Brain microvascular endothelial cell (primary cell): ENCODE data around the gene PCK2.
A peak's percentile ranks its signal among the peaks of the same experiment; 100 is the strongest.

ENCODE experiments used
- DNase-seq: peaks from one replicate; pipeline ENCODE4 v3.0.0-alpha.2; 2020
- H3K27ac ChIP-seq: fragments of 250-450 bp; sonication (Bioruptor Pico); 2 replicates; pipeline ENCODE4 v1.5.1; 2020; ENCODE audit warnings: mild to moderate bottlenecking, moderate library complexity
- H3K27me3 ChIP-seq: fragments of 250-450 bp; sonication (Bioruptor Pico); replicated peaks from 2 replicates; pipeline ENCODE4 v1.5.1; 2020; ENCODE audit warnings: mild to moderate bottlenecking
- H3K36me3 ChIP-seq: fragments of 250-450 bp; sonication (Bioruptor Pico); replicated peaks from 2 replicates; pipeline ENCODE4 v1.5.1; 2020; ENCODE audit warnings: mild to moderate bottlenecking
- H3K4me3 ChIP-seq: 2 replicates; pipeline ENCODE4 v1.5.1; 2011; ENCODE audit warnings: low read depth, mild to moderate bottlenecking, control low read depth, low read length, moderate library complexity
- in situ Hi-C: cut with HindIII; loops from 2 replicates; pipeline ENCODE4 v1.10.0; 2017; ENCODE audit warnings: low sequenced_read_pairs, low pct_ligation_motif_present
- TF ChIP-seq, protein P1 (sequence below): IDR thresholded peaks from 2 replicates; pipeline ENCODE4 v1.5.1; 2011; ENCODE audit warnings: low read depth, mild to moderate bottlenecking, moderate library complexity, low read length, control low read depth, inconsistent platforms; ENCODE audit errors: missing control alignments

The PCK2 gene

DNA sequence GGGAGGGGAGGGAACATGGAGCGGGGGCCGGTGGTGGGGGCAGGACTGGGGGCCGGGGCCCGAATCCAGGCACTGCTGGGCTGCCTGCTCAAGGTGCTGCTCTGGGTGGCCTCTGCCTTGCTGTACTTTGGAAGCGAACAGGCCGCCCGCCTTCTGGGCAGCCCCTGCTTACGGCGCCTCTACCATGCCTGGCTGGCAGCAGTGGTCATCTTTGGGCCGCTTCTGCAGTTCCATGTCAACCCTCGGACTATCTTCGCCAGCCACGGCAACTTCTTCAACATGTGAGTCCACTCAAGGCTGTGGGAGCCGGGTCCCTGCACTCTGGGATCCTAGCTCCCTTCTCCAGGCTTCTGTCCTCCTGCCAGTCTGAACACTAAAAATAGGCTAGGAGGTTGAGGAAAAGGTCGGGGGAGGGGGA lies 37.4 kb downstream of the PCK2 start:
- no peak overlapping the region for H3K27ac ChIP-seq
- DNase-seq, result no peak
- H3K4me3 ChIP-seq, result no peak overlapping the region
- H3K27me3 ChIP-seq, result no peaks in the 10 kb centered on the region
- in situ Hi-C loops, result no loop called here
- TF ChIP-seq, protein P1, sequence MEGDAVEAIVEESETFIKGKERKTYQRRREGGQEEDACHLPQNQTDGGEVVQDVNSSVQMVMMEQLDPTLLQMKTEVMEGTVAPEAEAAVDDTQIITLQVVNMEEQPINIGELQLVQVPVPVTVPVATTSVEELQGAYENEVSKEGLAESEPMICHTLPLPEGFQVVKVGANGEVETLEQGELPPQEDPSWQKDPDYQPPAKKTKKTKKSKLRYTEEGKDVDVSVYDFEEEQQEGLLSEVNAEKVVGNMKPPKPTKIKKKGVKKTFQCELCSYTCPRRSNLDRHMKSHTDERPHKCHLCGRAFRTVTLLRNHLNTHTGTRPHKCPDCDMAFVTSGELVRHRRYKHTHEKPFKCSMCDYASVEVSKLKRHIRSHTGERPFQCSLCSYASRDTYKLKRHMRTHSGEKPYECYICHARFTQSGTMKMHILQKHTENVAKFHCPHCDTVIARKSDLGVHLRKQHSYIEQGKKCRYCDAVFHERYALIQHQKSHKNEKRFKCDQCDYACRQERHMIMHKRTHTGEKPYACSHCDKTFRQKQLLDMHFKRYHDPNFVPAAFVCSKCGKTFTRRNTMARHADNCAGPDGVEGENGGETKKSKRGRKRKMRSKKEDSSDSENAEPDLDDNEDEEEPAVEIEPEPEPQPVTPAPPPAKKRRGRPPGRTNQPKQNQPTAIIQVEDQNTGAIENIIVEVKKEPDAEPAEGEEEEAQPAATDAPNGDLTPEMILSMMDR, result no peak
- H3K36me3 ChIP-seq, result no peaks in the 10 kb centered on the region

DNA sequence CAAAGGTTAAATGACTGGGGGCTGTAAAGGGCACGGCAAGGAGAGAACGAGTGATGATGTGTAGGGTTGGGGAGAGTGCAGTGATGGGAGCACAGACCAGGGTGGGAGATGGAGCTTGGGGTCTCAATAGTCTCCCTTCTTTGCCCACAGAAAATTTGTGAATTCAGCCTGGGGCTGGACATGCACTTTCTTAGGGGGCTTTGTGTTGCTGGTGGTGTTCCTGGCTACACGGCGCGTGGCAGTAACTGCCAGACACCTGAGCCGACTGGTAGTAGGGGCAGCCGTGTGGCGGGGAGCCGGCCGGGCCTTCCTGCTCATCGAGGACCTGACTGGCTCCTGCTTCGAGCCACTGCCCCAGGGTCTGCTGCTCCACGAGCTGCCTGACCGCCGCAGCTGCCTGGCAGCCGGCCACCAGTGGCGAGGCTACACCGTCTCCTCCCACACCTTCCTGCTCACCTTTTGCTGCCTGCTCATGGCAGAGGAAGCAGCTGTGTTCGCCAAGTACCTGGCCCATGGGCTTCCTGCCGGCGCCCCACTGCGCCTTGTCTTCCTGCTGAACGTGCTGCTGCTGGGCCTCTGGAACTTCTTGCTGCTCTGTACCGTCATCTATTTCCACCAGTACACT lies 38.1 kb downstream of the PCK2 start:
- DNase-seq, result no peak
- H3K4me3 ChIP-seq, result no peak overlapping the region
- H3K27me3 ChIP-seq, result no peaks in the 10 kb centered on the region
- TF ChIP-seq, protein P1, result no peak
- H3K27ac ChIP-seq, result no peak overlapping the region
- H3K36me3 ChIP-seq, result no peaks in the 10 kb centered on the region
- in situ Hi-C loops, result no loop called here

DNA sequence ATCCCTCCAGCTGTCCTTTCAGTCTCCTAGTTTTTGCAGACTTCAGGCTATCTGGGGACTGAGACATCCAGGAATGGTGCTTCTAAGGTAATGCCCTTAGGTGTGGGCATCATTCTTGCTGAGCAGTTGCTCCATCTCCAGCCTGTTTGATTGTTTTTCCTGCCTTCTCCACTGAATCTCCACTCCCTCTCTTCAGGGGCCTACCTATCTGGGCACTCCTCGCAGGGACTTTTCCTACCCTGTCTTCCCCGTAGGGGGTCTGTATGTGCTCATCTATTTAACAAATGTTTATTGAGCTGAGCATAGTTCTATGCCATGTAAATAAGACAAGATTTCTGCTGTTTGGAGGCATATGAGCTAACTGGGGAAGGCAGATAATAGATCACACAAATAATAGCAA lies 38.9 kb downstream of the PCK2 start:
- no peaks in the 10 kb centered on the region for H3K27me3 ChIP-seq
- peaks cover 5% of the 10 kb centered on the region for H3K36me3 ChIP-seq
- in situ Hi-C loops, result no loop called here
- no peak overlapping the region for H3K4me3 ChIP-seq
- no peak overlapping the region for H3K27ac ChIP-seq
- no peak for DNase-seq
- TF ChIP-seq, protein P1, result no peak

DNA sequence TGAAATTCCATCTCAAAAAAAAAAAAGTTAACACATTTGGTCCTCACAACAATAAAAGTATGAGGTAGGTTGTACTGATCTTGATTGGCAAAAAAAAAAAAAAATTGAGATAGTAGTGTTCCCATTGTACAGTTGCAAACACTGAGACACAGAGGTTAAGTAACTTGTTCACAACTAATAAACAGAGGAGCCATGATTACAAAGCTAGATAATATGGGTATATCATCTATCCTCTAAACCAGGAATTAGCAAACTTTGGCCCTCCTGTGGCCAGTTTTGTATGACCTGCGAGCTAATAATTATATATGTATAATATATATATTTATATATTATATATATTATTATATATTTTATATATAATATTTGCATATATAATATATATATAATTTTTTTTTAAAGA lies 39.6 kb downstream of the PCK2 start:
- DNase-seq, result no peak
- no peak overlapping the region for H3K4me3 ChIP-seq
- TF ChIP-seq, protein P1, result no peak
- no peaks in the 10 kb centered on the region for H3K27me3 ChIP-seq
- in situ Hi-C loops, result no loop called here
- H3K36me3 ChIP-seq, result peaks cover 11% of the 10 kb centered on the region
- no peak overlapping the region for H3K27ac ChIP-seq

DNA sequence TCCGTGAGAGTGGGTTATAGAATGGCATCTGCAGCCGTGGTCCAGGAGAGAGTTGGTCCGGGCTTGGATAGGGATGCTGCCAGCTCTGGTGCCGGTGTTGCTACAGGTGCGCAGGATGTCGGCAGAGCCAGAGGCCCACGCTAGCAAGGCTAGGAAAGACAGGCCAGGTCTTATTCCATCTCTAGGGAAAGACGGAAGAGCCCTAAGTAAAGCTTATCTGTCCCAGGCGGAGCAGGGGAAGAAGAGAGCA lies 41.4 kb downstream of the PCK2 start:
- Histone ChIP-seq H3K27ac (no peak overlapping the region), H3K4me3 (peak overlapping the region; percentile 77), H3K36me3 (peaks cover 11% of the 10 kb centered on the region), H3K27me3 (no peaks in the 10 kb centered on the region)
- in situ Hi-C loops, result no loop called here
- TF ChIP-seq, protein P1, result no peak
- no peak for DNase-seq
